NCI-H1105 (cell line): Measurements from ENCODE around the gene ALG3.
A peak's percentile ranks its signal among the peaks of the same experiment; 100 is the strongest.

Experiments used
- DNase-seq: peaks from one replicate; lab custom pipeline; 2025; lab: John Stamatoyannopoulos, UW

The ALG3 gene

DNA sequence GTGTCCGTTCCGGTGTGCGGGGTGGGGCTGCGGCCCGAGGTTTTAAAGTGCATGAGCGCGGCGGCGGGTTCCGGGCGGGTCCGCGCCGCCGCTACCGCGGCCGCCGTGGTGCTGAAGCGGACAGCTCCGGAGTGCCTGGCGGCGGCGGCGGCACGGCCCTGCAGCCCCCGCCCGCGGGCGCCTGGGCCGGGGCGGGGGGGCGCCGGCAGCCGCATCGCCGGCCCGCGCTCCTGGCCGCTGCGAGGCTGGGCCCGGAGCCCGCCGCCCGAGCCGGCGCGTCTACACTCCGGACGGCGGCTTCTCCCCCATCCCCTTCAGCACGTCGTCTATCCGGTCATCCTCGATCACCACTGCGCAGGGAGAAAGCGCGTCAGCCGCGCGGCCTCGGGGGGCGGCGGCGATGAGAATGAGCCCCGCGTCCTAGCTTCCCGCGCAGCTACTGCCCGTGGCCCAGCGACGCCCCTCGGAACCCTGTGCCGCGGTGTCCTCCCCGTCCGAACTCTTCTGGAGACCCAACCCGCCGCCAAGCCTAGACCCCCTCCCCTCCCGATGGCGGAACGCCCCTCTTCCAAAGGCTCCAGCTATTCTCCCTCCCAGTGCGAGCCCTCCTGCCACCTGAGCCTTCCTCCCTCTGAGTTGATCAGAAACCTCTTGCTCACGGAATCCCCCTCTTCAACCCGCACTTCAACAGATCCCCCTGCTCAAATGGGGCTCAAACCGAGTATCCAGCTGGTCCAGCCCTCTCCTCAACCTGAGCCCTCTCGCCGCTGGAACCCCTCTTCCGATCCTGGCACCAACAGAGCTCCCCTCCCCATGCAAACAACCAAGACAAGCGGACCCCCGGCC lies 11.3 kb upstream of the ALG3 start:
- no peak for DNase-seq

DNA sequence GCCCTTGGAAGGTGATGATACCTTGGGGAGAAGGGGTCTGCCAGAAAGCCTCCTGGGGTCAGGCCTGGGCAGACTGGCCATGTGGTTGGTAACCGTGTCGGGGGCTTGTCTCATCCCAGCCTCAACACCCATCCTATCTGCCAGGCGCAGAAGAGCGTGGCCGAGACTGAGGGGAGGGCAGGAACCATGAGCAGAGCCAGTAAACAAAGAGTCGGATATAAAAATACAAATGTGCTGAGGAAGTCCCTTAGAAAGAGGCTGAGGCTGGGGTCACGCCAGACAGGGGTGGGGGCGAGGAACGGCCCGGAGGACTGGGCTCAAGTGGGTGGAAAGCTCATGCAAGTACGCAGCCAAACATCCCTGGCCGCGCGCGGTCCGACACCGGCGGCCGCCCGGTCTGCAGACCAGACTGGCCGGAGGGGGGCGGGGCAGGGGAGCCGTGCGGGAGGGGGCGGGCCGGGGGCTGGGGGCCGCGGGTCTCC lies 10.7 kb upstream of the ALG3 start:
- no peak for DNase-seq

DNA sequence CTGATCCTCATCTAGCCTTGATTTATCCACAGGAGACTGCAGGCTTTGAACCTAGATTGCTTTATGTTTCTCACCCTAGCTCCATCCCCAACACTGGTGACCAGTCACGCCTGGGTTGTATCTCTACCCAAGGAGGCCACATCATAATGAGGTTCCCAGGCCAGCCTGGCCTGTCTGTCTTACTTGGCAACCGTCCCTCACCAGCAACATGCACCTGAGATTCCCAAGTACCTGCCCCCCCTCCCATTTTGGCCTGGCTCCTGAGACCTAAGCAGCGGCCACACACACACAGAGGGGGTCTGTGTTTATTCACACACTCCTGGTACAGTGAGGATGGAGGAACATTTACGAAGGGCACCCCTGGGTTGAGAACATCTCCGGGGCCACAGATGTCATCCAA lies 10.2 kb upstream of the ALG3 start:
- no peak for DNase-seq

DNA sequence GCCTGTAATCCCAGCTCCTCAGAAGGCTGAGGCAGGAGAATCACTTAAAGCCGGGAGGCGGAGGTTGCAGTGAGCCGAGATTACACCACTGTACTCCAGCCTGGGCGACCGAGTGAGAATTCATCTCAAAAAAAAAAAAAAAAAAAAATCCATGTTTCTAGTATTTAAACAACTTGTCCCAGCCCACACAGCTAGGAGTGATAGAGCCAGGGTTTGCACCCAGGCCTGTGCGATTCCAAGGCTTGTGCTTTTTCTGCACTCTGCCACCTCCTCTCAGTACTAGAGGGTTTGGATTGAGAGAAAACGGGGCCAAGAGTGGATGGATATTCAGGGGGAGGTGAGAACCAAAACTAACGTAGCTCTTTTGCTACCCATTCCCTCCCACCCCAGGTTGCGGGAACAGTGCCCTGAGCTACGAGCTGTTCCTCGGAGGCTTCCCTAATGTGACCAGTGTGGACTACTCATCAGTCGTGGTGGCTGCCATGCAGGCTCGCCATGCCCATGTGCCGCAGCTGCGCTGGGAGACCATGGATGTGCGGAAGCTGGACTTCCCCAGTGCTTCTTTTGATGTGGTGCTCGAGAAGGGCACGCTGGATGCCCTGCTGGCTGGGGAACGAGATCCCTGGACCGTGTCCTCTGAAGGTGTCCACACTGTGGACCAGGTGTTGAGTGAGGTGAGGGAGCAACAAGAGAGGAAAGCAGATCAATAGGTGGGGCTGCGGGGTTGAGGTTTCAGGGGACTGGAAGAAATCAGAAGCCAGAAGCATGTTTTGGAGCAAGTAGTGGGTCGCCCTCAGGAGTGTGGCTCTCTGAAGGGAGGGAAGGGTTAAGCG lies 8.5 kb upstream of the ALG3 start:
- no peak for DNase-seq

DNA sequence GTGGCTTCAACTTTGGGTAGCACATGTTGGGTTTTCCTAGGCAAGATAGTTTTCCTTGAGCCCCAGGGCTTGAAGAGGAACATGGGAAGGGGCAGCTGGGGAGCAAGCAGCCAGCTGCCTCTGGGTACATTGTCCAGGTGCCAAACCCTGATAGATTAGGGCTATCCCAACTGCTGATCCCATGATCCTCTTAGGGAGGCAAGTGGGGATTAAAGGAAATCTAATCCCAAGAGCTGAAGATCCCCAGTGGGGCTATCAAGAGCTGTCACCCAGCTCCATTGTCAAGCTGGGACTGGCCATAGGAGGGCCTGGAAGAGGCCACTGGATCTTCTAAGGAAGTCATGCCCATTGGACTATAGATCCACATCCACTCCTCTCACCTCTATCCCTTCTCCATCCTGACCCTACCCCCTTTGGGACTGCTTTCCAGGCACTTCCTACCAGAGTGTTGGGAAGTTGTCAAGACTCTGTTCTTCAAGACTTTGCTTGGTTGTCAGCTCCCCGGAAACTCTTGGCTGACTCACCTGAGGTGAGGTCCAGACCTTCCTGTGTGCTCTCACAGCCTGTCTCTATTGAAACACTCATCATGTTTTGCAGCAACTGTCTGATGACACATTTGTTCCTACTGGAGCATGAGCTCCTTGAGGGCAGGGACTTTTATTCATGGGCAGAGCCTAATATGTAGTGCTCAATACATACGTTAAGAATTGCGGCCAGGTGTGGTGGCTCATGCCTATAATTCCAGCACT lies 6.7 kb upstream of the ALG3 start:
- no peak for DNase-seq

DNA sequence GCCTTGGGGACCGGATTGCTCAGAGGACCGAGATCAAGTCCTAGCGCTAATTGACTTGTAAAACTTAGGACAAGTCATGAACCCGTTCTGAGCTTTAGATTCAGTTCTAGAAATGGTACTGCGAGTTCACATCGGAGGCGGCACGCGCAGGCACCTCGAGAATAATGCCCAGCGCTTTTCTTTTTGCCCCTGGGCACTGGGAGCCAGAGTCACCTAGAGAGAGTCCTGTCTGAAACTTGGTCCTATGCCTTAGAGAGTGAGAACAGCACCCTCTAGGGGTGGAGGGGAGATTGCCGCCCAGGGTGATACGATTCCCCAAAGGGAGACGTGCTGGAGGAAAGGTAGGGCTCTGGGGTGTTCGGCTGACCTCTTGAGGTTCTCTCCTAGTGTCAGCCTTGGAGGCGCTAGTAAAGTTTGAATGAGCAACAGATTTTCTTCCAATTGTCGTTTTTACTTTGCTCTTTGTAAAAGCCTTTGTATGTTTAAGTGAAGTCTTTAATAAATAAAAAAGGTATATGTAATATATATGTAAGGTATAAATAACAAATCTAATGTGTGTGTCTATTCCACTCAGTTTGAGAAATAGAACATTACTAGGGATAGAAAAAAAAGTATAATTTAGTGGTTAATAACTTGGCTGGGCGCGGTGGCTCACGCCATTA lies 1.5 kb upstream of the ALG3 start:
- DNase-seq, result peak; percentile 96

DNA sequence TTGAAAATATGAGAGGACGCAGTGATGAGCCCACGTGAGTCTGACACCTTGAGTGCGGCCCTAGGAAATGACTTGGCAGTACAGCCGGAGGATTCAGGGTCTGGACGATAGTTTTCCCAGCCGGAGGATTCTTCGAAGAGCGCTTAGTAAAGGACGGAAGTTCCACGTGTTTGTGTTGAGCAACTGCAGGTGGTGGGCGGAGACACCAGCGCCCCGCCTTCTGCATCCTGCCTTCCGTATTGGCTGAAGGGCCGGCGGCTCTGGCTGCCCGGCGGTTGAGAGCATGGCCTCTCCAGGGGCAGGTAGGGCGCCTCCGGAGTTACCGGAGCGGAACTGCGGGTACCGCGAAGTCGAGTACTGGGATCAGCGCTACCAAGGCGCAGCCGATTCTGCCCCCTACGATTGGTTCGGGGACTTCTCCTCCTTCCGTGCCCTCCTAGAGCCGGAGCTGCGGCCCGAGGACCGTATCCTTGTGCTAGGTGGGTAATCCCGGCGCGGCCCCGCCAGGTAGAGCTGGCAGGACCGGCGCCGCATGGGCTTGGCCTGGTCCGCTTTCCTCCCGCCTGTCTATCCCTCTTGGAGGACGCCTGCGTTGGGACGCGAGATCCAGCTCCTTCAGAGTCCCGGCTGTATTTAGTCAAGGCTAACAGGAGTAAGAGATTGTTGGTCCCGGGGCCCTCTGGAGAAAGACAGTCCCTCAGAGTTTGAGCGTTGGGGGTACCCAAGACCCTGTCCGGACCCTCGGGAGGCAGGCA lies 827 bp upstream of the ALG3 start, which contains the start of gene EEF1AKMT4:
EEF1AKMT4 (plus strand) TSS at position 261 of the 755 bp plus-strand sequence; CDS start at position 284, 23 bp downstream.
- peak; percentile 99 for DNase-seq

DNA sequence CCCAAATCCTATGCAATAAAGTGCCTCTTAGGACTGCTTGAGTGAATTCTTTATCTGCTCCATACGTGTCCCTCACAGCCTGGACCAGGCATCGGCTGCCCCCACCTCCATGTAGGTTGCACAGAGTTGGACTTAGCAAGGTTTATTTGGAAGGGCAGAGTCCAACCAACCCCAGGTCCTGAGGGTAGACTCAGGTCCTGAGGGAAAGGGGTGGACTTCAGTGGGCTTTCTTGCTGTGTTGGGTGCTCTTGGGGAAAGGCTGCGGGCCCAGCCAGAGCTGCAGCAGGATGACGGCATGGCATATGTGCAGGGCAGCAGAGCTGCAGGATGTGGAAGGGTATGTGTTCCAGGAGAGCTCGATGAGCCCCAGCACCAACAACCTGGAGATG lies 6.5 kb downstream of the ALG3 start:
- DNase-seq, result no peak

DNA sequence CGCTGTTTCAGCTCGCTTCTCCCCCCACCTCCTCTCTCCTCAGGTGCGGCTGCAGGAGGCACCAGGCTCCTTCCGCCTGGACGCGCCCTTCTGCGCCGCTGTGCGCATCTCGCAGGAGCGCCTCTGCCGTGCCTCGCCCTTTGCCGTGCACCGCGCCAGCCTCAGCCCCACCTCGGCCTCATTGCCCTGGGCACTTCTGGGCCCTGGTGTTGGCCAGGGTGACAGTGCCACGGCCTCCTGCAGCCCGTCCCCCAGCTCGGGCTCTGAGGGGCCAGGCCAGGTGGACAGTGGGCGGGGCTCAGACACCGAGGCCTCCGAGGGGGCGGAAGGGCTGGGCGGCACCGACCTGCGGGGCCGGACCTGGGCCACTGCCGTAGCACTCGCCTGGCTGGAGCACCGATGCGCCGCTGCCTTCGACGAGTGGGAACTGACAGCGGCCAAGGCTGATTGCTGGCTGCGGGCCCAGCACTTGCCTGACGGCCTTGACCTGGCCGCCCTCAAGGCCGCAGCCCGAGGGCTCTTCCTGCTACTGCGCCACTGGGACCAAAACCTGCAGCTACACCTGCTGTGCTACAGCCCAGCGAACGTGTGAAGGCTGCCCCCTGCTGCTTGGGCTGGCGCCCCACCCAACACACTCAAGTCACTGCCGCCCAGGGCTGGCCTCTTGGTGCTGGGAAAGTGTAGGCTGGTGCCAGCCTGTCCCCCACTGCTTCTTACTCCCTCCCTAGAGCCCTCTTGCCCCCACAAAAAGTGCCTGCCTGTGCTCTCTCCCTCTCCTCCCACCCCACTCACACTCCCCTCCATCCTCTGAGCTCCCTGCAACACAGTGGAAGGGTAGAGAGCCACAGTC lies 7.1 kb downstream of the ALG3 start:
- DNase-seq, result peak; percentile 94

DNA sequence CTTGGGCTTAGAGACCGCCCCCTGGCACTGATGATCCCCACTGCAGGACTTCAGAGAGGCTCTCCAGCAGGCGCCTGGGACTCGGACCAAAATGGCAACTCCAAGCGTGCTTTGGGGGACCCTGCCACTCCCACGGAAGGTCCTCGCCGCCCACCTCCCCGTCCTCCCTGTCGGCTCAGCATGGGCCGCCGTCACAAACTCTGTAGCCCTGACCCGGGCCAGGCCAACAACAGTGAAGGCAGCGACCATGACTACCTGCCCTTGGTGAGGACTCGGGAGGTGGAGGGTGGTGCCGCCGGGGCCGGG lies 7.7 kb downstream of the ALG3 start:
- no peak for DNase-seq

DNA sequence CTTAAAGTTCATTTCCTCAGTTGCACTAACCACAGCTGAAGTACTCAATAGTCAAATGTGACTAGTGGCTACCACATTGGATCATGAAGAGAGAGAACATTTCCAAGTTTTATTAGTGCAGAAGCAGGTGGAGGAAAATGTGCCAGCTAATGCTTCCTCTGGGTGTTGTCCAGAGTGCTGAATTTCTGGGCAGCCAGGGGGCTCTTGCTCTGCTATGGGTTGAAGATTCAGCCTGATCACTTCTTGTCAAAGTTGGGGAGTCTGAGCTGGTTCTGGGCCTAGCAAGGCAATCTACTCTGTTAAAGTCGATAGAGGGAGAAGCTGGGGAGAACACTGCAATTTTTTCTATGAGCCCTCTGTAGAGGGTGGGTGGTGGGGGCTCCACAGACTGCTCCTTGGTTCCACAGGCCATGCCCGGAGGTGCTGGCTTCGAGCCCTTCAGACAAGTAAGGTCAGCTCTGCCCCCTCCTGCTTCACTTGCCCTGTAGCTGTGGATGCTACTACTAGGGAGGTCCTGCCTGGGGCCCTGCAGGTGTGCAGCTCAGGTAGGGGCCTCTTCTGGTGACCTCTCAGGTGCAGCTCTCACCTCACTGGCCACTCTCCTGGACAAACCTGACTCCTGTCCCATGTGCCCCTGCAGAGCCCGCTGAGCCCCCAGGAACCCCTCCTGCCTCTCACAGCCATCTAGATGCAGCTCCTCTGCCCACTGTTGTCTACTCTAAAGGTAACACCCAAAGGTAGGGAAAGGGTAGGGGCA lies 8.2 kb downstream of the ALG3 start:
- DNase-seq, result no peak

DNA sequence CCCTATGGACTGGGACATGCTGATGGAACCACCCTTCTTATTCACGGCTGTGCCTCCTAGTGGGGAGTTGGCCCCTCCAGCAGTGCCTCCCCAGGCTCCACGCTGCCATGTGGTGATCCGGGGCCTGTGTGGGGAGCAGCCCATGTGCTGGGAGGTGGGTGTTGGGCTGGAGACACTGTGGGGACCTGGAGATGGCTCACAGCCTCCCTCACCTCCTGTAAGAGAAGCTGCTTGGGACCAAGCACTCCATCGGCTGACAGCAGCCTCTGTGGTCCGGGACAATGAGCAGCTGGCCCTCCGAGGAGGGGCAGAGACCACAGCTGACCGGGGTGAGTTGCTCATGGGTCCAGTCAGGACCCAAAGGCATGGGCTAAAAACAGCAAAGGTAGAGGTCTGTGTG lies 9.1 kb downstream of the ALG3 start:
- no peak for DNase-seq

DNA sequence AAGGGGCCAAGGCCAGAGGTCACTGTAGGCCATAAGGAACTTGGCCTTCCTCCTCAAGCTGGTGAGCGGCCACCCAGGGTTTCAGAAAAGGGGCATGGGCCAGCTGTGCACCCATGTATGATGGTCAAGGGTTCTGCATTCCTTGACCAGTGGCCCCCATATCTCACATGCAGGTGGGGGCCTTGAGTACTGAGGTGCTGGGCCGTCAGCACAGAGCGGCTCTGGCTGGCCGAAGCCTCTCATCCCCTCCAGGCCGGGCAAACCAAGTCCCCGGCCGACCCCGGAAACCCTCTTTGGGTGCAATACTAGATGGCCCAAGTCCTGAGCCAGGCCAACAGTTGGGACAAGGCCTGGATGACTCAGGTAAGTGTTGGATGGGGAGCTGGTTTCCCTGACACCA lies 9.5 kb downstream of the ALG3 start:
- no peak for DNase-seq

DNA sequence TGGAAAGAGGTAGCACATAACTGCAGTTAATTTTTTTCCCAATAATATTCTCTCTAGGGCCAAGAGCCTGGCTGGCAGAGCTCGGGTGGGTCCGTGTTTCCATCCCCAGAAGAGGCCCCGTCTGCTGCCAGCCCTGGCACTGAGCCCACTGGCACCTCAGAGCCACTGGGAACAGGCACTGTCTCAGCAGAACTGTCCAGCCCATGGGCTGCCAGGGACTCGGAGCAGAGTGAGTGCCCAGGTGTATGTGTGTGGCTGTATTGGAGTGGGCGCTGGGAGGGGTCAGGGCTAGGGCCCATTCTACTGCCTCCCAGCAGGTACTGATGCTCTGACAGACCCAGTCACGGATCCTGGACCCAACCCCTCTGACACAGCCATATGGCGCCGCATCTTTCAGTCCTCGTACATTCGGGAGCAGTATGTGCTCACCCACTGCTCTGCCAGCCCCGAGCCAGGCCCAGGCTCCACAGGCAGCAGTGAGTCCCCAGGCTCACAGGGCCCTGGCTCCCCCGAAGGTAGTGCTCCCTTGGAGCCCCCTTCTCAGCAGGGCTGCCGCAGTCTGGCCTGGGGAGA lies 10.4 kb downstream of the ALG3 start:
- no peak for DNase-seq

DNA sequence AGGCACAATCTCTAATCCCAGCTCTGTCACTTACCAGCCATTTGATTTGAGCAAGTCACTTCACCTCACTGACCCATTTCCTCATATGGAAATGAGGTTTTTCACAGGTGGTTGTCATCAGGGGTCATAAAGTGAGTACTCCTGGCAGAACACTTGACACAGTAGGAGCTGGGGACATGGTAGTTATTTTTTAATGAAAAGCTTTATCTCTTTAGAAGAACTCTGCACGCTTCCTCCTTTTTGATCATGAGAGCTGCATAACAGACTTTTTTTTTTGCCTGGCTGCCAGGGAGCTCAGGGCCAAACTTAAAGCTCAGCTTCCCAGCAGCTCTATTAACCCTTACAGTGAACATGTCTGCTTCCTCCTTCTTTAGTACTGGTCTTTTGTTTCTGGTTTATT lies 11.0 kb downstream of the ALG3 start:
- no peak for DNase-seq

DNA sequence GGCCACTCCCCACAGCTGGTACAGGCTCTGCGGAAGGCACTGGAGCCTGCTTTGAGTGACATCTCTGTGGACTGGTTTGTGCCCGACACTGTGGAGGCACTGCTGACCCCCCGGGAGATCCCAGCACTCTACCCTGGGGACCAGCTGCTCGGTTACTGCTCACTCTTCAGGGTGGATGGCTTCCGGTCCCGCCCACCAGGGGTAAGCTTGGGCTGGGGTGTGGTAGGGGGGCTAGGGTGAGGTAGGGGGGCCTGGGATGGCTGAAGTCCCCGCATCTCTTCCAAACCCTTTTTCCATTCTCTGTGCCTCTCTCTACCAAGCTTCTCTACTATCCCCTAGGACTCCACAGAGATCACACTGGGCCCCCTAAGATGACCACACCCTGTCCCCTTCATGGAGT lies 11.6 kb downstream of the ALG3 start:
- DNase-seq, result no peak

DNA sequence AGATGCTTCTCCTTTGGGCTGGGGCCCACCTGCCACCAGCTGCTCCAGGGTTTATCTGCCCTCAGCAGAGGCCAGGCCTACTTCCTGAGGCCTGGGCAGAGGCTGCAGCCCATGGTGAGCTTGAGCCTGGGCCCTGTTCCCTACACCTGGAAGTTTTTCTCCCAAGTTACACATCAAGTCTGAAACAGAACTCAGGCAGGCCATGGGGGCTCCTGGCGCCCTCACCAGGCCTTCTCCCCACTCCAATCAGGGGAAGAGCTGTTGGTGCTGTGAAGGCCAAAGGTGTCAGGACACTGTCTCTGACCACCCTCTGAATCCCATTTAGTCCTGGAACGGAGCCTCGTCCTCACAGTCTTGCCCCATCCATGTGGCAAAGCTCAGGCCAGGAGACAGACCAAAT lies 12.1 kb downstream of the ALG3 start:
- DNase-seq, result no peak

DNA sequence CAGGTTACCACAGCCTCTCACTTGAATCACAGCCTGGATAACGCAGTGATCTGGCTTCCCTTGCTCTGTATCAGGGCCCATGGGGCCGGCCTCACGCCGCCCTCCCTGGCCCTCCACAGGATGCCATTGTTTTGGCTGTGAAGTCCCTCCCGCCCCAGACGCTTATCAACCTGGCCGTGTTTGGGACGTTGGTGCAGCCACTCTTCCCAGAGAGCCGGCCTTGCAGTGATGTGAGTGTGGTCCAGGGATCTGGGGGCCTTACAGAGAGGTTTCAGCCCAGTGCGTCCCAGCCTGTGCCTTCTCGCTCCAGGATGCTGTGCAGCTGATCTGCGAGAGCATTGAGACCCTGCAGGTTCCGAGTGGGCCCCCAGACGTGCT lies 12.7 kb downstream of the ALG3 start:
- no peak for DNase-seq

DNA sequence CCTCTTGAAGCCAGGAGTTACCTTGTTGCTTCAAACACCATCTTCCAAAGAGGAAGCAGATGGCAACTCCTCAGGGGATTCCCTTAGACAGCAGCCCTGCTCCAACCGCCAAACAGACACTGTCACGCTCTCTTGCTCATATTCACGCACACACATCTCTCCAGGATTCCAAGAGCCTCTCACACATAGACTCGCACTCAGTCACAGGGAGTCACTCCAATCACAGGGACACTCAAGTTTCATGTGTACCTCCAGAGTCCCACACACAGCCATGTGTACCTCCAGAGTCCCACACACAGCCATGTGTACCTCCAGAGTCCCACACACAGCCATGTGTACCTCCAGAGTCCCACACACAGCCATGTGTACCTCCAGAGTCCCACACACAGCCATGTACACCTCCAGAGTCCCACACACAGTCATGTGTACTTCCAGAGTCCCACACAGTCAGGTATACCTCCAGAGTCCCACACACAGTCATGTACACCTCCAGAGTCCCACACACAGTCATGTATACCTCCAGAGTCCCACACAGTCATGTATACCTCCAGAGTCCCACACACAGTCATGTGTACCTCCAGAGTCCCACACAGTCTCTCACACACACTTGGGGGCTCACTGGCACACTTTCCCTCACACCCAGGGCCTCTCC lies 13.3 kb downstream of the ALG3 start:
- no peak for DNase-seq
